ENCODE measurements around the gene NOP16. TPM values are rescaled to one million over a fixed set of nuclear protein-coding genes. Genes with fewer than 3 reads are reported as not detected.

The NOP16 gene
- total RNA-seq, 1 experiment from 2014 or later: 47.9 TPM

DNA sequence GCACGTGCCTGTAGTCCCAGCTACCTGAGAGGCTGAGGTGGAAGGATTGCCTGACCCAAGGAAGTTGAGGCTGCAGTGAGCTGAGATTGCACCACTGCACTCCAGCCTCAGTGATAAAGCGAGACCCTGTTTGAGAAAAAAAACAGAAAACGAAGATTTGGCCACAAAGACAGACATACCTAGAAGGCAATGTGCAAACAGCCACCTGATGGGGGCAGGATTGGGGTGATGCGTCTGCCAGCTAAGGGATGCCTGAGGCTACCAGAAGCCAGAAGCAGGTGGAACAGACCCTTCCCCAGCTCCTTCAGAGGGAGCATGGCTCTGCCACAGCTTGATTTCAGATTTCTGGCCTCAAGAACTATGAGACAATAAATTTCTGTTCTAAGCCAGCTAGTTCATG lies 3.1 kb upstream of the NOP16 start:
- no peak for DNase-seq (ENCODE audit: low spot score)
- in situ Hi-C loops (cut with HindIII; ENCODE audit: low sequenced_read_pairs): no loop called here

DNA sequence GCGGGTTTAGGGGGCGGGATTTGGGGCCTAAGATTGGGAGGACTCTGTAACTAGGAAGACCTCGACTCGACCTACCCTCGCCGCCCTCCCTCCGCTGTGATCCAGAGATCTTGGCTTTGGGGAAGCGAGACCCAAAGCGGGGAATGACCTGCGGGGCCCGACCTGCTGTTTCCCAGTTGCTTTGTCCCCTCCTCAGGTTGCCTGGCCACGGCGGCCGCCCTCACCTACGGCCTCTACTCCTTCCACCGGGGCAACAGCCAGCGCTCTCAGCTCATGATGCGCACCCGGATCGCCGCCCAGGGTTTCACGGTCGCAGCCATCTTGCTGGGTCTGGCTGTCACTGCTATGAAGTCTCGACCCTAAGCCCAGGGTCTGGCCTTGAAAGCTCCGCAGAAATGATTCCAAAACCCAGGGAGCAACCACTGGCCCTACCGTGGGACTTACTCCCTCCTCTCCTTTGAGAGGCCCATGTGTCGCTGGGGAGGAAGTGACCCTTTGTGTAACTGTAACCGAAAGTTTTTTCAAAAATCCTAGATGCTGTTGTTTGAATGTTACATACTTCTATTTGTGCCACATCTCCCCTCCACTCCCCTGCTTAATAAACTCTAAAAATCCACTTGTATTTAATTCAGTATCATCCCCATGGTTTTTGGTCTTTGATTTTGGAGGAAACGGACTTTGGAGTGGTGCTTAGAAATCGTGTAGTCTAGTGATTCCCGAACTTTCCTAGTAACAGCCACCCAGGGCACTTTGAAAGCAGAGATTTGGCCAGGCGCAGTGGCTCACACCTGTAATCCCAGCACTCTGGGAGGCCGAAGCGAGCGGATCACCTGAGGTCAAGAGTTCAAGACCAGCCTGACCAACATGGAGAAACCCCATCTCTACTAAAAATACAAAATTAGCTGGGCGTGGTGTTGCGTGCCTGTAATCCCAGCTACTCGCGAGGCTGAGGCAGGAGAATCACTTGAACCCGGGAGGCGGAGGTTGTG lies 1.0 kb upstream of the NOP16 start:
- no peak for DNase-seq (ENCODE audit: low spot score)
- in situ Hi-C loops (cut with HindIII; ENCODE audit: low sequenced_read_pairs): no loop called here

DNA sequence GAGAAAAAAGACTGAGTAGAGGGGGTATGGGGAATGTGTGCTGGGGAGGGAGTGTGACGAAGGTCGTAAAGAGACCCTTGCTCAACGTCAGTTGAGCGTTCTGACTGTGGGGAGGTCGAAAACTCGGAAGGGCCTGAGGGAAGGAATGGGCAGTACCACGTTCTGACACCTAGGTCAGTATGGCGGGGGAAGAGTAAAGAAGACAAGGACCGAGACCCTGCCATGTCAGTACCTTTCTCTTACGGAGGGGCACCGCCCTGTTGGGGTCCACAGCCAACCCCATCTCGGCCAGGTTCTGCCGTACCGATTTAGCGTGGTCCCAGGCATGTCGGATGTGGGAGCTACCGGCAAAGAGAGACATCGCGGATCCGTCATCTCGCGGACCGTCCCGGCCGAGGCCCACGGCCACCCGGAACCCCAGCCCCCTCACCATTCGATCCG lies 375 bp downstream of the NOP16 start:
- in situ Hi-C loops (cut with HindIII; ENCODE audit: low sequenced_read_pairs): no loop called here
- DNase-seq (ENCODE audit: low spot score): no peak

DNA sequence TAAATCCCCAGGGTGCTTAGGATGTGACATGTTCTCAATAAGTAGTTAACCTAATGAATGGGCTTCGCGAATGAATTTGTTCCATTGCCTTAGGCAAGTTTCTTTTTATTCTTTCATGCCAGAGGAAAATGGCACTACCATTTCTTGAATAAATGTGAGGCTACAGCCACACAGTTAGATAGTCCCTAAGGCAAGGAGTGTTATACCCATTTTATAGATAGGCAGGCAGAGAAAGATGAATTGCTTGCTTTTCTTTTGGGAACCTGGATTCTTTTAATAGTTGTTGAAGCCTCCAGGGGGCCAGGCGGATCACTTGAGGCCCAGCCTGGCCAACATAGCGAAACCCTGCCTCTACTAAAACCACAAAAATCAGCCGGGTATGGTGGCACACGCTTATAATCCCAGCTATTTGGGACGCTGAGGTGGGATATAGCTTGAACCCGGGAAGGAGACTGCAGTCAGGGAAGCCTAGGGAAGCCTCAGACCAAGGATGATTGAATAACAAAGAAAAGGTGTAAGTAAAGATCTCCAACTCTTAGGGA lies 943 bp downstream of the NOP16 start:
- no peak for DNase-seq (ENCODE audit: low spot score)
- in situ Hi-C loops (cut with HindIII; ENCODE audit: low sequenced_read_pairs): no loop called here

DNA sequence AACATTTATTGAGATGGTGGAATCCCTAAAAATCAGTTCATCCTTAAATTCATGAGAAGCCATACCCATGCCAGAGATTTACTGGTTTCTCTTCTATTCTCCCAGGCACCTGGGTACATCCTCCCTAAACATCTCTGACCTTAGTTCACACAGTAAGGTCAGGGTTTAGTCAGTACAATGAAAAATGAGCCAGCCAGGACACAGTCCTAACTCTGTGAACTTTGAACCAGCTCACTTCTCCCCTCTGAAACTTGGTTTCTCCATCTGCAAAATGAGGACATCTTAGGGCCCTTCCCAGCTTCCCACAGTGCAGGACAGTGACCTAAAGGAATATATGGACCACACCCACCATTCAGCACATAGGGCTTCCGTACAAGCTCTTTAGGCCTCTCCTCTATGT lies 1.9 kb downstream of the NOP16 start:
- in situ Hi-C loops (cut with HindIII; ENCODE audit: low sequenced_read_pairs): no loop called here
- no peak for DNase-seq (ENCODE audit: low spot score)

DNA sequence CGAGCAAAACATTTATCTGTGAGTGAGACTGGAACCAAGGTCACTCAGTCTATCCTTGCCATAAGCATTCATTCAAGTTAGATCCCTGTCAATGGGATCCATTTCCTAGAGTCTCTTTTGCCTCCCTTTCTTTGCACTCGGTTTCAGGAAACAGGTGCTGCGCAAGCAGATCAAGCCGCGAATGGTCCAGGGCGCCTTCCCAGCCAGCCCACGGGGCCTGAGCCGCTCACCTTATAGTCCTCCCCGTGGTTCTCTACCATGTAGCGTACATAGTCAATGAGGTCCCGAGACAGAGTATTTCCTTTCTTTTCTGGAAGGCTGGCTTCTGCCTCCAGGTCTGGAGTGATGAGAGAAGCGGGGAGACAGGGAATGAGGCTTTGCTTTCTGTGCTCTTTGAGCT lies 3.4 kb downstream of the NOP16 start:
- DNase-seq (ENCODE audit: low spot score): no peak
- in situ Hi-C loops (cut with HindIII; ENCODE audit: low sequenced_read_pairs): no loop called here

DNA sequence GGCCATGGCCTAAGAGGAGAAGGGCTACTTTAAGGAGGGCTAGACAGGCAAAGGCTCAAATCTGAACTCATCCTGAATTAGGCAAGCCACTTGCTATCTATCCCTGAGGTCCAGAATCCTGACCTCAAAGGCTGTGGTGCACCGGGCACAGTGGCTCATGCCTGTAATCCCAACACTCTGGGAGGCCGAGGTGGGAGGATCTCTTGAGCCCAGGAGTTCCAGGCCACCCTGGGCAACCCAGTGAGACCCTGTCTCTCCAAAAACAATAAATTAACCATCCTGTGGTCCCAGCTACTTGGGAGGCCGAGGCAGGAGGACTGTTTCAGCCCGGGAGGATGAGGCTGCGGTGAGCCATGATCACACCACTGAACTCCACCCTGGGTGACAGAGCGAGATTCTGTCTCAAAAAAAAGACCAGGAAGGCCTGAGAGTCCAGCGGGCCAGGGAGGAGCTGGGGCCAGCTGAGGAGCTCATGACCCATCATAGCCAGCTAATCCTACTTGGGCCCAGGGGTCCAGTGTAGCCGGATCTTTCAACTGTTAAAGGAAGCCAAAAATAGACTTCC lies 4.0 kb downstream of the NOP16 start:
- in situ Hi-C loops (cut with HindIII; ENCODE audit: low sequenced_read_pairs): no loop called here
- no peak for DNase-seq (ENCODE audit: low spot score)

DNA sequence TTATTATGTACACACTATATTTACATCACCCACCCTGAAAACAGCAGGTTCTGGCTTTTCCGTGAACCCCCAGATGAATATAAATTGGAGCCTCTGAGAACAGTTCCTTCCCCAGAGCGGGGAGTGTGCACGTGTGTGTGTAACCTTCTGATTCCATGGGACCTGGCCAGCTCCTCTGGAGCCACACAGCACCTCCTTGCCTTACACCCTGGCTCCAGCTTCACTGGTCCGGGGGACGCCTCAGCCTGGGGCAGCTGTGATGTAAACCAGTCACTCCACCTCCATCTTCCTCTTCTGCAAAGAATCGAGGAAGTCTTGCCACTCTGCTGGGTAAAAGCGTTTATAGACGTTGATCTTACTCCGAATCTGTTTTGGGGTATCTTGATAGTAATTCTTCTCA lies 4.4 kb downstream of the NOP16 start:
- no peak for DNase-seq (ENCODE audit: low spot score)
- in situ Hi-C loops (cut with HindIII; ENCODE audit: low sequenced_read_pairs): no loop called here

DNA sequence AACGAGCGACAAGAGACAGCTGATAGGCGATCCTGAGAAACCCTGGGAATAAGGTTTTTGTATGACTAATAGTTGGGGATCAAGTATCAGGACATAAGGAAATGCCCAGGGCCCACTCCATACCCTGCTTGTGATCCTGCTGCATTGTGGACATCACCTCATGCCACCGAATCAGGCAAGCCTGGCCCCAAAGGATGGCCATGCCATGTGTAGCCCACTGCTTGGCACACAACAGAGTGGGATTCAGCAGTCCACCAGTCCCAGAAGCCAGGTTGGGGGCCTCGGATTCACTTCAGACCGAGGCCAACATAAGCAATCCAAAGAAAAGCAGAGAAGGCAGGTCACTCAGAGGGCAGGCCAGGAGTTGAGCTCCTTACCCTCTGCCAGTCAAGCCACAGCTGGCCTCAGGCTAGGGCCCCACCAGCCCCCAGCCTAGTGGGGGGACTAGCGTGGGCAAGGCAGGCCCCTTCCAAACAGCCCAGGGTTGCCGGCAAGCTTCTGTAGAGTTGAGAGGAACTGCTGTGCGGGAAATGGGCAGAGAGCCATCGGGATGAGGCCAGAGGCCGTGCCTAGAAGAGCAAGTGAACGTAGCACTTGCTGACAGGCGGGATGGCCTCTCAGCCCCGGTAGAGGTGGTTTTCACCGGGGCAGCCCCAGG lies 5.0 kb downstream of the NOP16 start:
- in situ Hi-C loops (cut with HindIII; ENCODE audit: low sequenced_read_pairs): no loop called here

DNA sequence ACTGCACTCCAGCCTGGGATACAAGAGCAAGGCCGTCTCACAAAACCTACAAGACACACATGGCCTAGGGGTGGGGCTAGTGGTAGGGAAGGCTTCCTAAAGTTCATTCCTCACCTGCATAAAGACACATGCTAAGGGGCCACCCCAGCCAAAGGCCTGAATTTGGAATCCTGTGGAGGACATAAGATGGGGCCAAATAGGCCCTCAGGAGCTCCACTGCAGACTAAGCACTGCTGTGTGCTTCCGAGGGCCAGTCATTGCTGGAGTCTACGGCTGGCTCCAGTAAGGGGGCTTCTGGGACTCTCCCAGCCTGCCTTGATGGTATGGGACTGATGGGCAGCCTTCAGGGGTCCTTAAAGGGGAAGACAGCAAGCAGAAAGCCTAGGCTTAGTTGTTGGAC lies 5.7 kb downstream of the NOP16 start:
- no peak for DNase-seq (ENCODE audit: low spot score)
- in situ Hi-C loops (cut with HindIII; ENCODE audit: low sequenced_read_pairs): no loop called here

More for the DNA sequence above, 5.0 kb downstream of the NOP16 start:
- DNase-seq (ENCODE audit: low spot score): no peak

DNA sequence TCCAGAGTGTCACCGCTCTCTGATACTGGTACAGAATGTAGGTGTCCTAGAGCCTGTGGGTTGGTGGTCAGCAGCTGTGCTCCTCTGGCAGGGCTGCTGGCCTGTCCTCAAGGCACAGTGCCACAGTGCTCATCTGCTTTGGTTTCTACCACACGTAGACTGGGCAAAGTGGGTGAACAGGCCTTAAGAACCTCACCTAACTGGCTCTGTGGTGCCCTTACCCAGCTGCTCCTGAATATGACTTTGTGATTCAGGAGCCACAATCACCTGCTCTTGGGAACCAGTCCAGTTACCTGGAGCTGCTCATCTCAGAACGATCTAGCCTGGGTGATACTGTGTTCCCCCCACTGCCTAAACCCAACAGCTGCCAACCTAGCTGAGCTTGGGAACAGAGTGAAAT lies 6.4 kb downstream of the NOP16 start:
- in situ Hi-C loops (cut with HindIII; ENCODE audit: low sequenced_read_pairs): no loop called here
- no peak for DNase-seq (ENCODE audit: low spot score)

DNA sequence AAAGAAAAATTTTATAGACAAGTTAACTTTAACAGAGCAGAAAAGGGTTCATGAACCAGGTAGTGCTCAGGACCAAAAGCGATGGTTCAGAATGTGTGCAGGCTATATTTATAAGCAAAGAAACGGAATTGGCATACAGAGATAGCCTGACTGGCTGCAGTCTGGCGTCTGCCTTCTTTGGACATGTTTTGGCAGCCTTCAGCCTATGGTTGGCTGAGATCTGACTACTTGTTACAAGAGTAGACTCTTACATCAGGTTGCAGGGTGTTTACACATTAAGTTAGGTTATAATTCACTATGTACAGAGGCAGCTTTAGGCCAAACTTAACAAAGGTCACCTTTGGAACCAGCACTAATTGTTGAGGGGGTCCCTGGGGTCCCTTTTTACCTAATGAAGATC lies 7.0 kb downstream of the NOP16 start:
- no peak for DNase-seq (ENCODE audit: low spot score)
- in situ Hi-C loops (cut with HindIII; ENCODE audit: low sequenced_read_pairs): no loop called here

DNA sequence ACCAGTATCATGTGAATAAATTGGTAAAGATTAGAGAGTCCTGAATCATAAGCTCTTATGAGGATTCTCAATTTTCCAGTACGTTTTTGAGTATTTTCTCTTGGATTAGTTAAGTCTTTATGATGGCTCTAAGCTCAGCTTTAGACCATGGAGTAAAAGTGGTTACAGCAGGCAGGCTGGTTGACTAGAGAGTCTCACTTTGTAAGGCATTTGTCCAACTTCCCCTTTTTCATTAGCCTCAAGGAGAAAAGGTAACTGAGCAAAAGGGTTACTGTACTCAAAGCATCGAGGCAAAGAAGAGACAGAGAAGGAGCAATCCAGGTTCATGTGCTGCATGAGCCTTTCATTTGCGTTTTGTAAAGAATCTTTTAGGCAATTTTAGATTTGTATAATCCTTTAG lies 8.5 kb downstream of the NOP16 start:
- no peak for DNase-seq (ENCODE audit: low spot score)
- in situ Hi-C loops (cut with HindIII; ENCODE audit: low sequenced_read_pairs): no loop called here

DNA sequence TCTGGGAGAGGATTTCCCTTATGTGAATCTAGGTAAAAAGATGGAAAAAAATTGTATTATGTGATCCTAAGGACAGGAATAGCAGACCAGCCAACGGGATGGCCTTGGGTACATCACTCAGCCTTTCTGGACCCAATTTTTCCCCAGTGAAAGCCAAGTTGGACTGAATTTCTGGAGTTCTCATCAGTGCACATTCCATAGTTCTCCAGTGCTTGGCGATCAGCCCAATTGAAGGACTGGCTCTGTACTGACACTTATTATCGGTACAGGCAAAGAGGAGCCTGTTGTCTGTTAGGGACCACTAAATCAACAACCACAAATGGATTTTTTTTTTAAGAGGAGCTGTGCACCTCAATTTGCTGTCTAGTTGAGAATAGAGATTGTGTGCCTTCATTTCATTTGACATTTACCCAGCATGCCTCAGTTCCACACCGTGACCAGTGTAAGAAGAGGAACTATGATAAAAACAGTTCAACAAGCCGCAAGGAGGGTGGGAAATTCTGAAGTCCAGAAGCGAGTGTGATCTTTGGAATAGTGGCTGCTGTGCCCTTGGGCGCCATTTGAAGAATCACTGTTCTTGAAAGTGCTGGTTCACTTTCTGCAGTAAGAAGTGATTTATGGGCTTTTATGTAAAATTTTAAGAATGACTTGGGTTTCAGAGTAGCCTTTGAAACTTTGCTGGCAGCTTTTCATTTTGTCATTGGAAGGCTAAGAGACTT lies 15.1 kb downstream of the NOP16 start:
- DNase-seq (ENCODE audit: low spot score): no peak
- in situ Hi-C loops (cut with HindIII; ENCODE audit: low sequenced_read_pairs): no loop called here

DNA sequence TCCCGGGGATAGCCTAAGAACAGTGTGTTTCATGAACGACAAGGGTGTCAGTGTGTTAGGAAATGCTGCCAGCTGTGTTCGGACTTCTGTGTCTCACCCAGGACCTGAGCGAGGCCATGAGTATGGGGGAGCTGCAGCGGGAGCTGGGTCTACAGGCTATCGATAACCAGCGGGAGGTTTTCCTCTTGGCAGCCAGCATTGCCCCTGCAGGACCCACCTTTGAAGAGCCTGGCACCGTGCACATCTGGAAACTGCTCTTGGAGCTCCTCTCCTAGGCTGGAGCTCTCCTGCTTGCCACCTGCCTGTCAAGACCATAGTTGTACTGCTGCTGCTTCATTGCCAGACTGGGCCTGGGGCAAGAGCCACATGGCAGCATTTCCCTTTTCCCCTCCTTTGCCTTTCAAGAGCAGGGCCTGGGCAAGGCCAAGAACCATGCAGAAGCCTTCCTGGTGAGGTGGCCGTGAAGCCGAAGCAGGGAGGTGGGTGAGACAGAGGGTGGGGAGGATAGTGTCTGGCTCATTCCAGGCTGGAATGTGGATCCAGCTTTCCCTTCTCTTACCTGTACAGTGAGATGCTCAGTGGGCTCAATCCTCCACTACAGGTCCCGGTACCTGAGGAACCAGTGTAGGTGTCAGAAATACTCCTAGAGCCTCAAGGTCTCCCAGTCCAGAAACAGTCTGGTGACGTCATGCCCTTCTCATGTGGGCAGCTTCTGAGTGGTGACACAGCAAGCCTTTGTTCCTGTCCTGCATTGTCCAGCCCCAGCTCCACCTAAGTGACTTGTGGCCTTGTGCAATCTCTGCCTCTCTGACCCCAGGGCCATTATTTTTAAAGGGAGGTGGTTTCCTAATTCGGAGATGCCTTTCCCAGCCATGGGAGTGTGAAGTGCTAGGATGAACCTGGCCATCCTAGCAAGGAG lies 16.5 kb downstream of the NOP16 start:
- in situ Hi-C loops (cut with HindIII; ENCODE audit: low sequenced_read_pairs): no loop called here
- DNase-seq (ENCODE audit: low spot score): no peak

DNA sequence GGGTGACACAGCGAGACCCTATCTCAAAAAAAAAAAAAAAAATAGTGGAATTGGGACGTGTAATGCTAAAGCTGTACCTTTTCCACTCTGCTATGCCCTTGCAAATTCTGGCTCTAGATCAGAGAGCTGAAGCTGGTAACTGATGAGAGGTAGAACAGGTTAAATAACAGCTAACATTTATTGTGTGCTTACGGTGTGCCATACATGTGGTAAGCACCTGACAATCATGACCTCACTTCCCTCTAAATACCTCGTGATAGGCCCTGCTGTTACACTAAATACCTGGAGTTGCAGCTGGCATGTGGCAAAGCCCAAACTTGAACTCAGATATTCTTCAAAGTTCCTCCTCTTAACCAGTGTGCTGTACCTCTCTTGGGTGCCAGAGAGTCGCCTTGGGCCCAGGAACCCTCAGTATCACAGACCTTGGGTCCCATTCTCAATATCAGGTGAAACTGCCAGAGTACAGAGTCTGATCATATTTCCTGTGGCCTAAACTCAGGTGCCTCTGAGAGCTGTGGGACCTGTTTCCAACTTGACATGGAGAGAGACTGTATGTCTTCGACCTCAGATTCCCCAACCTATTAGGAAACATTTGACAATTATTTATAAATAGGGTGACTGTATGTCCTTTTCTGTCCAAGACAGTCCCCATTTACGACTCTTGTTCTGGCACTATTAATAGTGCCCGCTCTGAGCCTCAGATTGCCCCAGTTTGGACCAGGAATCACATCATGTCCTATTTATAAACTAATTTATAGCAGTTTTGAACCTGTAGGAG lies 18.3 kb downstream of the NOP16 start:
- in situ Hi-C loops (cut with HindIII; ENCODE audit: low sequenced_read_pairs): no loop called here
- no peak for DNase-seq (ENCODE audit: low spot score)

DNA sequence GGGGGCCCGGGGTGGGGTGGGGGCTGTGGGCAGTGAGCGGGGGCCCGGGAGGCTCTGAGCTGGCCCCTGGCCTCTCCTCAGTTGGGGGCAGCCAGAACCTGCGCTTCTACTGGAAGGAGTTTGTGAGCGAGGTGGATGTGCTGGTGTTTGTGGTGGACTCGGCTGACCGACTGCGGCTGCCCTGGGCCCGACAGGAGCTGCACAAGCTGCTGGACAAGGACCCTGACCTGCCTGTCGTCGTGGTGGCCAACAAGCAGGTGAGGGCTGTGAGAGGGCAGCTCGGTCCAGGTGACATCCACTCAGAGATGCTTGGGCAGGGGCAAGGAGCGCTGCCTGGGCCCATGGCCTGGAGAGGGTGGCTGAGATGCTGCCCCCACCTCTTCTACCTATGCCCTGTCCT lies 19.7 kb downstream of the NOP16 start:
- in situ Hi-C loops (cut with HindIII; ENCODE audit: low sequenced_read_pairs): no loop called here
- DNase-seq (ENCODE audit: low spot score): no peak
